ENCODE data around the gene AAK1.
A peak's percentile ranks its signal among the peaks of the same experiment; 100 is the strongest.
"Not testable (repeated sequence)": the region's sequence is repeated elsewhere in the genome, so short reads cannot be mapped to it uniquely, and the experiment has no call there.

The AAK1 gene

DNA sequence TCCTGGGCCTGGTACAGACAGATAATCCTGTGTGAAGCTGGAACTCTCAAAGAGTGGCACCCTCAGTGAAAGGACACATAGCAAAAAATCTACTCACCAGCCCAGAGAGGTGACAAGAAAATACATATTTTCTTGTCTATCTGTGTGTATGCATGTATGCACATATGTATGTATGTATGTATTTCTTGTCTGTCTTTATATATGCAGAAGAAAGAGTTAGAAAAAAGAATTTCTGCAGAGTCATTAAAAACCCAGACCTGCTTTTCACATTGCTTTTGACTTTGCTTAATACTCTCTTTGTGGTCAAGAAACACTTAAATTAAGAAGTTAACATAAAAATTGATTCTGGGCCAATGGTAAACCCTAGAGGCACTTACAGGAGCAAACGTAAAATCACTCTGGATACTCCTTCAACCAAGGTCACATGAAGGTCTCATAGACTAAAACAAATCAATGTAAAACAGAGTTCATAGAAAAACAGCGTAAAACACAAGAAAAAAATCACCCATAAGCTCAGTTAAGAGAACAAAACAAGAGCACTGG, 16.5 kb upstream of the AAK1 start:
- no peak for DNase-seq

DNA sequence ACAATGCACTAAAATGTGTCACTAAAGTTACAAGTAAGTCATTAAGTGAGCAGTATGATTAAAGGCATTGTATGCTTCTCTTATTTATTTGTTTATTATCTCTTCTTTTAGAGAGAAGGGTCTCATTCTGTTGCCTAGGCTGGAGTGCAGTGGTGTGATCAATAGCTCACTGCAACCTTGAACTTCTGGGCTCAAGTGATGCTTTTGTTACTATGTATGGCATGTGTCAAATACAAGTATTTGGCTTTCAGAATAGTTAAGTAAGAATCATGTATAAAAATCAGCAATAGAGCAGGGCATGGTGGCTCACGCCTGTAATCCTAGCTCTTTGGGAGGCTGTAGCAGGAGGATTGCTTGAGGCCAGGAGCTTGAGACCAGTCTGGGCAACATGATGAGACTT, 15.8 kb upstream of the AAK1 start:
- DNase-seq = no peak

DNA sequence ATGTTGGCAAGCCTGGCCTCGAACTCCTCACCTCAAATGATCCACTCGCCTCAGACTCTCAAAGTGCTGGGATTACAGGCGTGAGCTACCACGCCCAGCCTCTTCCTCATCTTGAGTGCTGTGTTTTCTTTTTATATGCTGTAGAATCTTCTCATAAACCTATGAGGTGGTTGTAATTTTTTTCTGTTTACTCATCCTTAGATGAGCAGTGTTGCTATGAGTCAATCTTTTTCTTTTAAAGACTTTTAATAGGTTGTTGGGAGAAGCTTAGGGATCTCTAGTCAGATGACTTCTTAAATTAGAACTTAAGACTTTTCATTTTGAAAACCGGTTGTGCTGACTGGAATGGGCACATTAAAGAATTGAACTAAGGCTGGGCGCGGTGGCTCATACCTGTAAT, 8.7 kb upstream of the AAK1 start:
- DNase-seq = no peak

DNA sequence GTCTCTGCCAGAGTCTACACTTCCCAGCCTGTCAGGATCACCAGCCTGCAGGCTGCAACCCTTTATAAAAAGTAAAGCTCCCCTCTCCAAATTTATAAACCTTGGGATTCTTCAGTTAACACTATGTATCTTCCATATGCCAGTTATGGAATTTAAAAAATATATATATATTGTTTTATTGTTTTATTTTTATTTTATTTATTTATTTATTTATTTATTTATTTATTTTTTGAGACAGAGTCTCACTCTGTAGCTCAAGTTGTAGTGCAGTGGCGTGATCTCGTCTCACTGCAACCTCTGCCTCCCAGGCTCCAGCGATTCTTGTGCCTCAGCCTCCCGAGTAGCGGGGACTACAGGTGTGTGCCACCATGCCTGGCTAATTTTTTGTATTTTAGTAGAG, 3.7 kb upstream of the AAK1 start:
- not testable (repeated sequence) for DNase-seq

DNA sequence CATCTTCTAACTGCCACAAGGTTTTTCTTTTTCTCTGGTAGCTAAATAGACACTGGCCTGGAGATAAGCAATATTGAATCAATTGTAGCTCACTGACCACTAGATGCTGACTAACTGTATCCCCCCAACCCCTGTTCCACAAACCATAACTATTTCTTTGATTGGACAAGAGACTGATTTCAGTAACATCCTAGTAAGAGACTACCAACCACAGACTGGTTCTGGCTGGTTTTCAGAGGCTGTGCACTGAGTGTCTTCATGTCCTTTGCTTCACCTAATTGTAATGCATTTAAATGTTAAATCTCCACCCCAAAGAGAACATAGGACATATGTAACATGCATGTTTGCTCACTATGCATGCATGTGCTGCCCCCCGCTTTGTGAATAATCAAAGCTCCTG, 3.2 kb upstream of the AAK1 start:
- no peak for DNase-seq

DNA sequence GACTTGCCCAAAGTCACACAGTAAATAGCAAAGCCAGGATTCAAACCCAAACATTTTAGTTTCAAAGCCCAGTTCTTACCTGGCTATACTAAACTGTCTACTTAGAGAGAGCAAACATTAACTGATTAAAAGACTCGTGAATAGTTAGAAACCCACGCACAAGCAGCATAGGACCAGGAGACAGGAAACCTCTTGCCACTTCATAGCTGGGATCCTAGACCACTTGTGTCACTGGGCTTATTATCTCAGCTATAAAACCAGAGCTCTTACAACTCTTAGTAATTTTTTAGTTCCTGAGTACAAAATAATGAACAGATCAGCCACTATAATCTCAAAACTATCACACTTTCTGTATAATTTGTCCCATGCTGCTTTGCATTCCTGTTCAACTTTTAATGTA, 2.4 kb upstream of the AAK1 start:
- DNase-seq = no peak

DNA sequence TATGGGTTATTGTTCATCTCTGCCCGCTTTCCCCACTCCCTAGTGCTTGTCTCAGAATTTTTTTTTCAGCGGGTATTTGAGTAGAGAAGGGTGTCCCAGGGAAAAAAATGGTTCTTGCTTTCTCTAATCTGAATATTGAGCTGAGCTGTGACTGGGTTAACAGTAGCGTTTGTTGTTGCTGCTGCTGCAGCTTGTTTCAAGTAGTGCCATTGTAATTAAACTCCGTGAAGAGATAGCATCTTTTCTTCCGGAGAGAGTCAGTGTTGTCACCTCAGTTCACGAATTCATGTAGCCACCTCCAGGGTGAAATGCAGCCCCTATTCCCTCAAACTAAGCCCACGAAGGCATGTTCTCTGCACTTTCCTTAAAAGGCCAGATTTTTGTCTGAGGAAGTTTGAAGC, 1.5 kb upstream of the AAK1 start:
- DNase-seq = no peak

DNA sequence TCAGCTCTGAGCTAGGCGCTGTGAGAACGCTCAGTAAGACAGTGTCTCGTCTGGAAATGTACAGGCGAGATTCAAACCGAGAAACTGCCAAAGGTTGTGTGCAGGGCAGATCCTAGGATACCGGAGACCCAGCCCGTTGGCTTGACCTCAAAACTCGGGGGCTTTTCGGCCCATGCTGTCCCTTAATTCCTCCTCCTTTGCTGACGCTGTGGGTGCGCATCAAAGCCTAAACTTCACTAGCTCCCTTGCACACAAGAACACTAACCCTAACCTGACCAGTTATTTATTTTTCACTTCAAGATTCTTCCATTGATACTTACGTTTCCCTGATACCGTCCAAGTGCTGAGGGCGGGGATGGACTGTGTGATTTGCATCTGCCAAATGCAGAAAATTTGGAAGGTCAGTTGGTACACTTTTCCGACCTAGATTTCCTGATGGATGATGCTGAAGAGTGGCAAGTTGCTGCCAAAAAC, 1.0 kb upstream of the AAK1 start:
- no peak for DNase-seq

DNA sequence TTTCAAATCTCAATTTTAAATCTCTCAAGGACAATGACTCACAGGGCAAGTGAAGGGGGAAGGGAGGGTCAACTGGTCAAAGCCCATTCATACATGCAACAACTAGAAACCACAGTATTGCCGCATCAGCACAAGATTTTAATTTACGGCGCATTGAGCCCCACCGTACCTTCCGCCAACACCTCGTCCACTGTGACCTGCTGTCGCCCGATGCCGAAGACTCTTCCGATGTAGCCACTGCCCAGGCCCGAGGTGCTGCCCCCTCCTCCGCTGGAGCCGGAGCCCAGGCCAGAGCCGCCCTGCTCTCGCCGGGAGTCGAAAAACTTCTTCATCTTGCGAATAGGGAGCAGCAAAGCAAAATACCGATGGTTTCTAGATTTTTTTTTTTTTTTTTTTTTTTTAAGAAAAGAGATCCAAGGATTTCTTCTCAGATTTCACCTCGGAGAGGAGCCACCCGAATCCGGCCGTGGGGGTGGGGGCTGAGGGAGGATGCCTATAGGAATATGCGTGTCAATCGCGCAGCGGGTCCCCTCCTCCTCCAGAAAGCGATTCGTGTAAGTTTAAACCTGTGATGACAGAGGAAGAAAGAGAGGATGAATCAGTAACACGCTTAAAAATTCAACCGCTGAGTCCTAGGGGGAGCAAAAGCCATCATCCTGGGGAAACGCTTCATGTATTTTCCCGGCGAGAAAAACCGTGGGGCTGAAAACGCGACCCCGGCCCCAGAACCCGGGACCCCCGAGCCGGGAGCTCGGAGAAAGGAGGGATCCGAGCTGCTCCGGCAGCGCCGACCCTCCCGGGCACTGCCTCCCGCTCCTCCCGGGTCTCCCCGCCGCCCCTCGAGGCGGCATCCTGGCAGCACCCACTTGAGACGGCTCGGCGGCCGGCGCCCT, 584 bp downstream of the AAK1 start:
- peak in 1 of 2 experiments; percentile 9 for DNase-seq

DNA sequence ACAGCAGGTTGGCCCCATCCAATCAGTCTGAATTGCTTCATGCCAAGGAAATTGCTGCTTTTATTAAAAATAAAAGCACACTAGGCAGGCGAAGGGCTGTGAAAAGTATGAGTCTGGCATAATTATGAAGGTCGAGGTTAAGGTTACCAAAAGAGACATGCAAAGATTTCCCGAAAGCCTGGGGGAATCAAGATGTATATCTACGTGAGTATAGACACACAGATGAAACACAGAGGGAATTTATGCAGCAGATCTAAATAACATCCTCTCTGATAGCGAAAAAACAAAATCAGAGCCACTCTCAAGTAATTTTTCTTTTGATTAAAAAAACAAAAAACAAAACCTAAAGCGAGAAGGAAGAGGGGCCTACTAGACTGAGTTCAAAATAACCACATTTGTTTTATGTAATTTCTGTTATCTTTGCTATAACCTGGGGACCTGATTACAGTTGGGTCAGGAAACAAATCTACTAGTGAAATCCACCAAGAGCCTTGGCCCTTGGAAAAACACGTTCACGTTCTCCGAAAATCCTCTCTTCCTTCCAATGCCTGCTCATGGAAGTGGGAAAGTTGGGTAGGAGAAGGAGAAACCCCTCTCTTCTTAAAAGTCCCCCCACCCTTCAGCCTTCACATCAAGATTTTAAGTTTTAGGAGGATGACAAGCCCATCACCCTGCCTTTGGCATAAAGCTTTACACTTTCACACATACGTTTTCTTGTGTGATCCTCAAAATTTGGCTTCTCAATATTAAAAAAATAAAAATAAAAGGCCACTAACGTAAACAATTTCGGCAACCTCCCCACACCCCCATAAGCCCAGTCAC, 1.4 kb downstream of the AAK1 start:
- DNase-seq = no peak

DNA sequence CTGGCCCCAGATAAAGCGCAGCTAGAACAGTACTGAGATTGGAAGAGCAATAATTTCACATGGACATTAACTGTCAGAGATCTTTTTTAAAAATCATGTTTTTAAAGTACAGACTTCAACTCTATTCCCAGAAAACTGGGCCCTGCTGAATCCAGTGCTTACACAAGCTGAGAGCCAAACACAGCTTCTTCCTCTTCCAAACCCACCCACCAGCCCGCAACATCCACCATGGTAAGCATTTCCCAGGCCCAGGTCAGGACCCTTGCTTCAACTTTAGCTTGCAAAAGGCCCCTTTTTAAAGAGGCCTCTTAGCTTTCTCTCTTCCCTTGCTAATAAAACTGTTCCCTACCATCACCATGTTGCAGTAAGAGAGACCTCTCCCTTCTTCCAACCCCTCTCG, 2.1 kb downstream of the AAK1 start:
- no peak for DNase-seq

DNA sequence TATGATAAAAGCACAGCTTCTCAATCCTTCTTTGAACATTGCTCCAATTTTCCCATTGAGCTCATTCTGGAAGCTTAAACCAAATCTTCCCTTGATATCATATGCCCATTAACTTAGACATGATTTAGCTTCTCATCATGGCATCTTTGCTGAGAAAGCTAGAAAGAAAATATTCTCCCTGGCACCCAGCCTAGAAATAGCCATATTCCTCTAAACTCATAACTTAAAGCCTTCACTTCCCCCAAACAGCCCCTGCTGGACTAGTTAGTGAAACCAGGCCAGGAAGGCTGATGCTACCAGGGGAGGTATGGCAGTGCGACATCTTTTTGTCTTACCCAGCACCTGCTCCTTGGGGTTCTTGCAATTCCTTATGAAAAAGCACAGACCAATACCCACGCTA, 4.3 kb downstream of the AAK1 start:
- DNase-seq = no peak

DNA sequence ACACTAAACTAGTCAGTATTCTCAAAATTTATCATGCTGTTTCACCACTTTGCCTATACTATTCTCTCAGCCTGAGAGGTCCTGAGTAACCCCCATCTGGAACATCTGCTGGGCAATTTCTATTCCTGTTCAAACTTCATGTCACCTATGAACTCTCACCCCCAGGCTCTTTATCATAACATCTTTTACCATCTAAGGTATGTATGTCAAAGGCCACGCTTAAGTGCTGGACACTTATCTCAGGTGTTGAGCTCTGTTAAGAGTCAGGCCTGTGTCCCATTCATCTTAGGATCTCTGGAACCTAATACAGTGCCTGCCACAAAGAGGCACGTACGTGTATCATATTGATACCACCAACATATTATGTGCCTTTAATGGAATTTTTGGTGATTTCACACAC, 4.9 kb downstream of the AAK1 start:
- DNase-seq = no peak

DNA sequence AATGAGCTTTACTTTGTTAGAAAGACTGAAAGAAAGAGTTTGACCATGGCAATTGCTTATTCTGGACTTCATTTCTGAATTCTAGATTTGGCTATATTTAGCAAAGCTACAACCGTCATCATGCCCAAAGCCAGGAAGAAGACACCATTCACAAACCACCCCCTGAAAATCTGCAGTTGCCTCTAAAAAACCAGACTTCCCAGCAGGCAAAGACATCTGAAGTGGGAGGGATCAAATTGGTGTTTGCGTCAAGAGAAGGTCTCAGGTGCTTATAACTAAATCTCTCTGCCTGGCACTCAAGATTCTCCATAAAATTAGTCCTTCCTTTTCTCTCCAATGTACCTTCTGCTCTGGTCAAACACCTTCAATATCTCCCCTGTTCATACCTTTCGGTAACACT, 5.6 kb downstream of the AAK1 start:
- no peak for DNase-seq

DNA sequence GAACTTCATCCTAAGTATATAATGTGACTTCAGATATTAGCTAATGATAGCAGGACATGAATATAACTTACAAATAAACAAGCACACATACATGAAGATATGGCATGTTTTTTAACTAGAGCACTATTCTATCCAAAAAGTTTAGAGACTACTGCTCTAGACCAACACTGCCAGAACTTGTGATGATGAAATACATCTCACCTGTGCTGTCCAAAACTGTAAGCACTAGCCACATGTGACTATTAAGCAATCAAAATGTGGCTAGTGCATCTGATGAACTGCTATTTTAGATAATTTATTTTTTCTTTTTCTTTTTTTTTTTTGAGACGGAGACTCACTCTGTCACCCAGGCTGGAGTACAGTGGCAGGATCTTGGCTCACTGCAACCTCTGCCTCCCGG, 7.1 kb downstream of the AAK1 start:
- DNase-seq = no peak

DNA sequence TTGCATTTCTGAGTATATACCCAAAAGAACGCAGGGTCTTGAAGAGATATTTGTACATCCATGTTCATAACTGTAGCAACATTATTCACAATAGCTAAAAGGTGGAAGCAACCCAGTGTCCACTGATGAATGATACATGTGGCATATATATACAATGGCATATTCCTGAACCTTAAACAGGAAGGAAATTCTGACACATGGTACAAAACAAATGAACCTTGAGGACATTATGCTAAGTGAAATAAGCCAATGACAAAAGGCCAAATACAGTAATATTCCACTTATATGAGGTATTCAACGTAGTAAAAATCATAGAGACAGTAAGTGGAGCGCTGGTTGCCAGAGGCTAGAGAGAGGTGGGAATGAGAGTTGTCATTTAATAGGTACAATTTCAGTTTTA, 8.1 kb downstream of the AAK1 start:
- no peak for DNase-seq

DNA sequence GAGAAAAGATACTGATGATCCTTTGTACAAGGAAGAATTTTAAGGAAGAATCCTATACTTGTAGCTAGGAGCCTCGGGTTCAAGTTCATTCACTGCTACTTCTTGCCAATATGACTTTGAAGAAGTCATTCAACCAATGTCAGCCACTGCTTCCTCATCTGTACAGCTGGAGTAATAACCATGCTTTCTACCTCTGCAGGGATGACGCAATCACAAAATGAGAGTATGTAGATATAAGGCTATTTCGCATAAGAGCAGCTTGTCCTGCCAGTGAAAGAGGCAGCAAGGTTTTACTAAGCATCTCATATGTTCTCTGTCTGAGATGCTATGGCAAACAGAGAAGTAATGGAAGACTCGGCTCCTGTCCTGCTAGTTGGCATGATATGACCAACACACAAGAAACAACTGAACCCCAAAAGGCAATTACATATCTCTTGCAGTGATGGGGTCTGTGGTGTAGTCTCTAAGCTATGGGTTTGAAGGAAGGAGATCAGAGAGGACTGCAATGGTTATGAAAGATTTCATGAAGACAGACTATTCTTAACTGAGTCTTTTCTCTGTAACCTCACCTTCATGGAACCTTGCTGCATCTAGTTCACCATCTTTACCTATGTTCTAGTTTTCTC, 9.2 kb downstream of the AAK1 start:
- no peak for DNase-seq

DNA sequence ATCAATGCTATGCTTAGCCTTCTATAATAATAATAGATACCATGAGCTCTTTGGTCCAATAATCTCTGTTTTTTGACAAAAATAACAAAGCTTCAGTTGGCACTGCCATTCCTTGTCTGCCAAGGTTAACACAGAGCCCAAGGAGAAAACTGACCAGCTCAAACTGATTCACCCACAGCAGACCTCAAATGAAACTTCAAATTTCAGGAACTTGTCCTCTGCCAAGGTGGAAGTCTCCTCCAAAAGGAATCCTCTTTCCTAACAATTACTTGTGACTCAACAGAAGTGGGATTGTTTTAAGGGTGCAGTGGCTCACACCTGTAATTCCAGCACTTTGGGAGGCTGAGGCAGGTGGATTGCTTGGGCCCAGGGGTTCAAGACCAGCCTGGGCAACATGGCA, 12.1 kb downstream of the AAK1 start:
- no peak for DNase-seq

DNA sequence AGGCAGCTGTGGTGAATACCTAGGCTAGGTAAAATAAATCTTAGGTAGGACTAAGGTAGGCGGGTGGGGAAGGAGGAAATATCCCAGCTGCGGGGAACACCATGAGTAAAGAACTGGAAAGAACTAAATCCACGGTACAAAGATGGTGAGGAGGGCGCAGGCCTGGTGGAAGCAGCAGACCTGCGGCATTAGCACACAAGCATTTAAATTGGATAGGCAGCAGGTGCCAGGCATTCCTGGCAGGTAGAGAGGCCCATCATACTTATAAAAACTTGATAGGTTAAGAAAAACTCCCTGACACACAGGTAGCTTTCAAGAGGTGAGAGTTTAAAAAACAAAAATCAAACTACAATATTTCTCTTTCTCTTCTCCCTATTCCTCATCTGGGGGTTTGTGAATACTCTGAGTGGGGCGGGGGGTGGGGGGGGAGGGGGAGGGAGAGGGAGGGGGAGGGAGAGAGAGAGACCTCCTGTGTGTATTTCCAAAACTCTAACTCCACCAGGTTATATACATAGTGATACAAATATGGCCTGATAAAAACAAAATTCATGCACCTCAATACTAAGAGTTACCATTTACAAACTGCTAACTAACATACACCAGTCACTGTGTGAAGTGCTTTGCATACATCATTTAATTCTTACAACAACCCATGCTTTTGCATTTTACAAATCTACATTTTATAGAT, 13.5 kb downstream of the AAK1 start:
- DNase-seq = no peak

DNA sequence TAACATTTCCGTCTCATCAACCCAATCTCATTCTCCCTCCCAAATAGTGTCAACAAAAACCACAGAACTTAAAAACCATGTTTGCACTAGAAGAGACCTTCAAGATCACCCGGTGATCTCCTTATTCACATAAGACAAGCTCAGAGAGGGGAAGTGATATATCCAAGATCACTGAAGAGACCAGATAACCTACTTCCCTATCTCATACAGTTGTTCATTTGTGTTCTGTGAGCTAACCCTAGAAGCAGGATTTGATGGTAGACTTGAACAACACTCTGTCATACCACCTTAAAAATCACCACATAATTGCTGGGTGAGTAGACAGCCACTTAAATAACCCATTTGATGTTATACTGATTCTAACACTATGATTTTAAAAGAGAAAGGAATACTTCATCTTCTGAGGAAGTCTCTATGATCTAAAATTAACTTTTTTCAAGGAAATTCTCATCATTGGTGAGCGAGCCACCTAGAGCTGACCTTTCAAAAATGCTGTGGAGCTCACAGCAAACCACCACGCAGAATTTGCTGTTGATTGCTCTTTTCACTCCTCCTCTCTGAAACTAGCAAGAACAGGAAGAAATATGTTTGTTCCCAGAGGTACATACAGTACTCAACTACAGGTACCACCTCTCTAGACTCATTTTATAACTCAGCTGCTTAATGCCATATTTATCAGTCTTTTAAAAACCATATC, 15.1 kb downstream of the AAK1 start:
- DNase-seq = no peak

DNA sequence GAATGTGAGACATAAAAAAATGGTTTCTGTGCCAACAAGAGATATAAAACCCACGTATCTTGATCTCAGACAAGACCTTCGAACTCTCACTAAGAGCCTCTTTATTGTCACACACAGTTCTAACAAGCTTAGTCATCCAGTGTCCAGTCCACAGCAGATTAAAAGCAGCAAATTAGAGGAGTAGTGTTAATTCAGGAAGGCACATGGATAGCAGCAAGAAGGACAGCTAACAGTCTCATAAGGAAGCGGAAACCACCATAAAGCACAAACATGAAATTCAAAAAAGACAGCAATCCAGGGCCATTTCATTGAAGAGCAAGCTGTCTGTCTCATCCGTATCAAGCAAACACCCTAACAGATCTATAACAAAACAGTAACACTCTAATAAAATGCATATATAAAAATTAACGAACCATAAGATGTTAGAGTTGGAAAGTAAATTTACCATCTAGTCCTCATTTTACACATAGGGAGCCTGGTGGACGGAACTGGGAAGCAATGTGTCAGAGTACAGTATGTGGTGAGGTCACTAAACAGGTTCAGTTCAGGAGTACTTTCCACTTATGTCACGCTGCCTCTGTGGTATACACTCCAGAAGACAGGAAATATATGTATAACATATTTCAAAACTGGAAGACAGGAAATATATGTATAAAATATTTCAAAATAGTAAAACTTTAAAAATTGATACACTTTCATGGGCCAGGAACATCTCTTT, 18.3 kb downstream of the AAK1 start:
- DNase-seq = no peak
